ENCODE measurements around the gene KHDRBS2.

The KHDRBS2 gene

GRCh38 chr6:61682562-61682961 lies 603.5 kb downstream of the KHDRBS2 start:
- Histone ChIP-seq H3K27me3 (no peaks in the 10 kb centered on the region), H3K9me3 (no peaks in the 10 kb centered on the region), H3K4me2 (no peak overlapping the region), H3K36me3 (no peaks in the 10 kb centered on the region), H4K20me1 (no peaks in the 10 kb centered on the region), H3K4me3 (no peak overlapping the region), H3K27ac (no peak overlapping the region), H3K9ac (no peak overlapping the region), H3K4me1 (no peaks in the 10 kb centered on the region)
- TF ChIP-seq Cebpa-rat (IDR thresholded peaks at IDR 0.05): no peak

GRCh38 chr6:61679625-61680024 lies 606.4 kb downstream of the KHDRBS2 start:
- no peak for TF ChIP-seq Cebpa-rat (IDR thresholded peaks at IDR 0.05)
- no peaks in the 10 kb centered on the region for H3K9me3 ChIP-seq
- H3K27ac ChIP-seq: no peak overlapping the region
- no peak overlapping the region for H3K4me3 ChIP-seq
- H3K4me1 ChIP-seq: no peaks in the 10 kb centered on the region
- H3K4me2 ChIP-seq: no peak overlapping the region
- no peaks in the 10 kb centered on the region for H3K27me3 ChIP-seq
- no peaks in the 10 kb centered on the region for H4K20me1 ChIP-seq
- H3K9ac ChIP-seq: no peak overlapping the region
- H3K36me3 ChIP-seq: no peaks in the 10 kb centered on the region

GRCh38 chr6:61675734-61676133 lies 610.3 kb downstream of the KHDRBS2 start:
- Histone ChIP-seq H3K4me2 (no peak overlapping the region), H3K9me3 (no peaks in the 10 kb centered on the region), H3K27me3 (no peaks in the 10 kb centered on the region), H3K4me1 (no peaks in the 10 kb centered on the region), H3K36me3 (no peaks in the 10 kb centered on the region), H3K27ac (no peak overlapping the region), H3K4me3 (no peak overlapping the region), H4K20me1 (no peaks in the 10 kb centered on the region), H3K9ac (no peak overlapping the region)
- TF ChIP-seq Cebpa-rat (IDR thresholded peaks at IDR 0.05): no peak

GRCh38 chr6:61649845-61650244 lies 636.2 kb downstream of the KHDRBS2 start:
- no peaks in the 10 kb centered on the region for H3K36me3 ChIP-seq
- no peaks in the 10 kb centered on the region for H3K9me3 ChIP-seq
- no peak for TF ChIP-seq Cebpa-rat (IDR thresholded peaks at IDR 0.05)
- no peak overlapping the region for H3K4me3 ChIP-seq
- H3K27me3 ChIP-seq: no peaks in the 10 kb centered on the region
- peaks cover 17% of the 10 kb centered on the region for H3K4me1 ChIP-seq
- H3K9ac ChIP-seq: no peak overlapping the region
- no peak overlapping the region for H3K27ac ChIP-seq
- H3K4me2 ChIP-seq: no peak overlapping the region
- H4K20me1 ChIP-seq: no peaks in the 10 kb centered on the region

- H3K9me3 ChIP-seq: no peaks in the 10 kb centered on the region
- no peak overlapping the region for H3K9ac ChIP-seq
- no peaks in the 10 kb centered on the region for H4K20me1 ChIP-seq
- no peak overlapping the region for H3K27ac ChIP-seq
- no peak overlapping the region for H3K4me3 ChIP-seq
- TF ChIP-seq Cebpa-rat (IDR thresholded peaks at IDR 0.05): no peak
- no peaks in the 10 kb centered on the region for H3K36me3 ChIP-seq
- H3K4me1 ChIP-seq: no peaks in the 10 kb centered on the region
- H3K27me3 ChIP-seq: no peaks in the 10 kb centered on the region
- H3K4me2 ChIP-seq: no peak overlapping the region
These were observed 645.6 kb downstream of the KHDRBS2 start for GRCh38 chr6:61640463-61640862.
